ENCODE data around the gene CATSPERE.
"Not testable (repeated sequence)": the region's sequence is repeated elsewhere in the genome, so short reads cannot be mapped to it uniquely, and the experiment has no call there.

The CATSPERE gene

DNA sequence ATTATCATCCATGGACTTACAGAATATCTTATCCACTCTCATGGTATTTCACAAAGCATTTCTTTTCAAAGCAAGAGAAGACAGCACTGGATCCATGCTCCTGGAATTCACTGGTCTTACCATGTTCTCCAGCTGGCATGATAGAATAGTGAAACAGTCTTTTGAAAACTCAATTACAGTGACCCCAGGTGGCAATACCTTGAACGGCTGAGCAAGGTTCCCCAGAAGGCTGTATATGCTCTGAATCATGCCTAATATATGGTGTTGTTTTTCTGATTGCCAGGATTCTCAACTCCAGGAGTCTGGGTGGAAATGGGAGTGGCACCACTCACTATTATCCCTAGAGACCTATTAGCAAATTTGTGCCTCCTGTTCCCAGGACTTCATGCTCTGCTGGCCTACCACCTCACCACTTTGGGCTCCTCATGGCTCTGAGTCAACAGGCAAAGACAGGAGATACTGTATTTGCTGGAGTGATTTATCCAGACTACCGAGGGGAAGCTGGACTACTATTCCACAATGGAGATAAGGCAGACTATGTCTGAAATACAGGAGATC is 87.6 kb downstream of the CATSPERE start:
- no peak for DNase-seq

DNA sequence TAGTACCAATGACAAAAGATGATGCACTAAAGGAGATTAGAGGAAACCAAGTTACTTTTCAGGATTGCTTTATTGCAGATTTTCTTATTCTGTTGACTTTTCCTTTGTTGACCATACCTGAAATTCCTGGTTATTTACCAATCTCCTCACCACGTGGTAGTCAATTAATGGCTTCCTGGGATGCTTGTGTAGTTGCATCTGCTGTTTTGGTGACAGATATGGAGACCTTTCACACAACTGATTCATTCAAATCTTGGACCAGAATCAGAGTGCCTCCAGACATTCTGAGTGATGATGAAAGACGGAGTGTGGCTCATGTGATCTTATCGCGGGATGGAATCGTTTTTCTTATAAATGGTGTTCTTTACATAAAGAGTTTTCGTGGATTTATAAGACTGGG is 91.3 kb downstream of the CATSPERE start:
- no peak for DNase-seq

DNA sequence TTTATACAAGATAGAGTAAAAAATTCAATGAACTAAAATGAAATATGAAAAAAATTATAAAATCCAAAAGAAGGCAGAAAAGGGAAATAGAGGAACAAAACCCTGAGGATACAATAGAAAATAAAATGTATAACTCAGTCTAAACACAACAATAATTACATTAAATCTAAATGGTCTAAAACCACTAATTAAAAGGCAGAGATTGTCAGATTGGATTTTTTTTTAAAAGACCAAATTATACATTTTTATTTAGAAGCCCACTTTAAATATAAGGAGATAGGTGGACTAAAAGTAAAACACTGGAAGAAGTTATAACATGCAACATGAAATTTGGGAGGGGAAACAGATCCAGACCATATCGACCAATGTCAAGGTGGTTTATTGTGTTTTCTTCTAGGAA is 95.2 kb downstream of the CATSPERE start:
- no peak for DNase-seq

DNA sequence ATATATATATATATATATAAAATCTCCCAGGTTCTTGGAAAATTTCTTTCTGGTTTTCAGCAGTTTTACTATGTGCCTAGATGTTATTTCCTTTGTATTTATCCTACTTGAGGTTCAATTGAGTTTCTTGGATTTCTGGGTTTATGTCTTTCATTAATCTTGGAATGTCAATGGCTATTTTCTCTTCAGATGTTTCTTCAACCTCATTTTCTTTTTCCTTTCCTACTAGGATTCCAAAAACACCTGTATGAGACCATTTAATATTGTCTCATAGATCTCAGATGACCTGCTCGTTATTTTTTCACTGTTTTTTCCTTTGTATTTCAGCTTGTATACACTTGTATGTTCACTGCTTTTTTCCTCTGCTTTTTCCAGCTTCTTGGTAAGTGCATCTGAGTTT is 96.5 kb downstream of the CATSPERE start:
- no peak for DNase-seq

DNA sequence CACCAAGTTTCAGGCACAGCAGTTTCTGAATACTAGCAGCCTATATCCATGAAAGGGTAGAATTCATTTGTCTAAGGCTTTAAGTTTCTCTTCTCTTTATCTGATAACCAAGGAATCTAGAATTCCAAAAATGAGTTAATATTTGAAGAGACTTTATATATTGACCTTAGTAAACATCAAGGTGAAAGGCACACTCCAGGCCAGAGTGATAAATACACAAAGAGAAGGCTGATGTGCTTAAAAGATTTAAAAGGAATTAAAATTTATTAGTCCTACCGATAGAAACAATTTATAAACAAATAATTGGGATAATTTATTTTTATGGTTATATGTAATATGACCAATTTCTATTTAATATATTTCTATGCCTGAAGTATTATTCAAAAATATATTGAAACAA is 98.5 kb downstream of the CATSPERE start:
- DNase-seq: no peak

DNA sequence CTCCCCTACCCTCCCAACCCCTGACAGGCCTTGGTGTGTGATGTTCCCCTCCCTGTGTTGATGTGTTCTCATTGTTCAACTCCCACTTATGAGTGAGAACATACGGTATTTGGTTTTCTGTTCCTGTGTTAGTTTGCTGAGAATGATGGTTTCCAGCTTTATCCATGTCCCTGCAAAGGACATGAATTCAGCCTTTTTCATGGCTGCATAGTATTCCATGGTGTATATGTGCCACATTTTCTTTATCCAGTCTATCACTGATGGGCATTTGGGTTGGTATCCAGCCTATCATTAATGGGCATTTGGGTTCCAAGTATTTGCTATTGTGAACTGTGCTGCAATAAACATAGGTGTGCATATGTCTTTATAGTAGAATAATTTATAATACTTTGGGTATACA is 101.8 kb downstream of the CATSPERE start:
- not testable (repeated sequence) for DNase-seq

DNA sequence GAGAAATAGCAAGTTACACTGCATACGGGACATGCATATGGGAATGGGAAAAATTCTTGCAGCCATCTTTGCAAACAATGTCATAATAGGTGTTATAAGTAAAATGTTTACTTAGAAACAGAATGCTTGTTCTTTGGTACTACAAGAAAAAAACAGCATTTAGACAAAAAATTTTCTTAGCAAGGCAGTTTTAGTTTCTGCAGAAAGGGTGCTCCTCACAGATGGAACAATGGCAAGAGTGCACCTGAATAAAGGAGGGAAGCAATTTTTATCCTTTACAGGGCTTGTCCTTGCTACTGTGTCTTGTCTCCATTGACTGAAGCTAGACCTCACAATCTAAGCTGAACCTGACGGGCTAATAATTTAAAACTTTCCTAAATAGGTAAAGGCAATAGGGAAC is 112.7 kb downstream of the CATSPERE start:
- no peak for DNase-seq

DNA sequence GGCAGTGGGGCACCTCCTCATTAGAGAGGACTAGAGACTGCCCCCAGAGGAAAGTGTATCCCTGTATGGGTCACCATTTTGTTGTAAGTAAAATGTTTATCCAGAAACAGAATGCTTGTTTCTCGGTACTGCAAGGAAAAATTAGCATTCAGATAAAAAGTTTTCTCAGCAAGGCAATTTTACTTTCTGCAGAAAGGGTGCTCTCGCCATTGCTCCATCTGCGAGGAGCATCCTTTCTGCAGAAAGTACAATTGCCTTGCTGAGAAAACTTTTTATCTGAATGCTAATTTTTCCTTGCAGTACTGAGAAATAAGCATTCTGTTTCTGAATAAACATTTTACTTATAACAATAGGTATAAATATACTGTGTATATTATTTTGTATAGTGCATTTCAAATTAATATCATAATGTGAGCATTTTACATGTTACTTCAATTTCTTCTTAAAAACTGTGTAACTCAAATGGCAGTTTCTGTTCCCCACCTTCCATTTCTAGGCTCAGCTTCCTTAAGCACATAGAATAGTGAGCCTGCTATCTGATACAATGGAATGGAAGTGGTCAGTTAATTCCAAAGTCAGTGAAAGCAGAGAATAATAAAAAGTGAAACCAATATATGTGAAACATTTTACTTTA is 115.3 kb downstream of the CATSPERE start:
- DNase-seq: no peak

DNA sequence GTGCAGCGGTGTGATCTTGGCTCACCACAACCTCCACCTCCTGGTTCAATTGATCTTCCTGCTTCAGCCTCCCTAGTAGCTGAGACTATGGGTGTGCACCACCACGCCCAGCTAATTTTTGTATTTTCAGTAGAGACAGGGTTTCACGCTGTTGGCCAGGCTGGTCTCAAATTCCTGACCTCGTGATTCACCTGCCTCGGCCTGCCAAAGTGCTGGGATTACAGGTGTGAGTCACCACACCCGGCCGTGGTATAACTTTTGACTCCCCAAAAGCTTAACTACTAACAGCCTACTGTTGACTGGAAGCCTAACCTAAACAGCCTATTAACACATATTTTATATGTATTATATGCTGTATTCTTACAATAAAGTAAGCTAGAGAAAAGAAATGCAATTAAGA is 117.1 kb downstream of the CATSPERE start:
- DNase-seq: not testable (repeated sequence)

DNA sequence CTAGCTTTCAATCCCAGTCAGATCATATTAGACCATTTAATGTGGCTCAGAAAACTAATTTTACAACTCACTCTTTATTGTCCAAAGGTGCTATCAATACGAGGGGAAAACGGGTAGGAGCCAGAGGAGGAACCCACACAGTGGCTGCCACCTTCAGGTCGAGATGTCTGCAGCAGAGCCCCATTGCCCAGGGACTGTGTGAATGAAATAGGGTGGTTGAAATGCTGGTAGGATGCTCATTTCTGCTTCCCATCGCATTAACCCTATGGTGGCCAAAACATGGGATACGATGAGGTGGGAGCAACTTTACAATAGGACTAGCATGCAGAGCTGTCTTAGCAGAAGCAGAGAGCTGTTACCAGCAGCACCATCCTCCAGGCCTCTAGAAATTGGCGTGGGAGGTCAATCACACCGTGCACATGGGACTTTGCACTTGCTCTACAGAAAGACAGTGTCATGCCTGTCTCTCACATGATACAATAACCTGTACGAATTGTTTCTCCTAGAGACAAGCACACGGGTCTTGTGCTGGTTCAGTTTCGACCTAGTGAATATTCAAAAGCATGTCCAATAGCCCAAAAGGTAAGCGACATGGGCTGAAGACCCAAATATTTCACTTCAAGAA is 122.4 kb downstream of the CATSPERE start:
- no peak for DNase-seq

DNA sequence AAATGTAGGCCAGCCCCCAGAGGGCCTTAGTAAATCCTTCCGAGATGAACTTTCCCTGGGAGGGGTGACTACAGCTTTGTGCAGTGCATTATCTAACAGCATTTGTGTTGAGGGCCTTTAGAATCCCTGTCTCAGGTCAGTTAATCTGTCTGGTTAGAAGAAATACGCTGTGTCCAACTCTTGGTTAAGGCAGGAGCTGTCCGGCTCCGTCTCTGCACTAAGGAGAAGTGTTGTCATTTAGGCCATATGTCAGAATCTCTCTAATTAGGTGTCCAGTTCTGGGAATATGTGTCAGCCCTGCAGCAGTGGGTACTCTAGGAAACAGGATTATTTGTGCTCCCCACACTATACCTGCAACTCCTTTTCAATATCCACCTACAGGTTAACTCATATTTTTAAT is 124.8 kb downstream of the CATSPERE start:
- no peak for DNase-seq

DNA sequence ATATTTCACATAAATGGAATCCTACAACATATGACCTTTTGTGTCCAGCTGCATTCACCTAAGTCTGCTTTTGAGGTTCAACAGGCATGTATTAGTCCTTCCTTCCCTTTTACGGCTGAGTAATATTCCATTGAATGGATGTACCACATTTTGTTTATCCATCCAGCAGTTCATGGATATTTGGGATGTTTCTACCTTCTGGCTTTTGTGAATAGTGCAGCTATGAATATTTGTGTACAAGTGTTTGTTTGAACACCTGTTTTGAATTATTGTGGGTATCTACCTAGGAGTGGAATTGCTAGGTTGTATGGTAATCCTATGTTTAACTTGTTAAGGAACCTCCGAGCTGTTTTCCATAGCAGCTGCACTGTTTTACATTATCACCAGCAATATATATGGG is 129.6 kb downstream of the CATSPERE start:
- DNase-seq: no peak

DNA sequence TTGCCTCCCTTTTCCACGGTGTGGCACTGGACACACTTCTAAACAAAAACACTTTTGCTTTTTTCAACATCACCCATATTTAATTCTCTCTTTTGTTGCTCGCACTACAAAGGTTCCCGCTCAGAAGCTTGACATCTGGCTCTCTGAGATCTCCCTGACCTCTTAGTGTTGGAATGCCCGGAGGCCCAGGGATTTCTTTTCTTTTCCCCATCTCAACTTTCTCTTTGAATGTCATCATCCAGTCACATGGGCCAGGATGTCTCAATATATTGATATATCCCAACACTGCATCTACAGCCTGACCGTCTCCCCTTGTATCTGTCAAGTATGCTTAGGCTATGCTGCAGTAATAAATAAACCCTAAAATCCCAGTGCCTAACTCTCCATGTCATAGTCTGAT is 137.5 kb downstream of the CATSPERE start:
- DNase-seq: peak; percentile 21

DNA sequence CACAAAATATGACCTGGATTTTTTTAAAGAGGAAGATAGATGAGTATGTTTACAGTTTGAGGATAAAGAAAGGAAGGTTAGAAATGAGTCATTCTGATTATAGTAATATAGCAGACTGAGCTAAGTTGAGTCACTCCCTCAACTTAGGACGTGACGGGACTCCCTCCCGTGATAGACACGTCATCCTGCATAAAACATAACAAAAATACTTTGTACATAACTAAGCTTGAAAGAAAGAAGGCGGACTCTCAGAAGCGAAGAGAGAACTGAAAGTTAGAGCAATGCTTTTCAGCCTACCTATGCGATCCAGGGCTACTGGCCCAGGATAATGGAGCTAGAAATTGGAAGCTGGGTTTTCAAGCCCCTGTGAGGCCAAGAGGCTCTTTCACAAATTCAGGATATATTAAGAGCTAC is 138.9 kb downstream of the CATSPERE start:
- DNase-seq: peak; percentile 97

DNA sequence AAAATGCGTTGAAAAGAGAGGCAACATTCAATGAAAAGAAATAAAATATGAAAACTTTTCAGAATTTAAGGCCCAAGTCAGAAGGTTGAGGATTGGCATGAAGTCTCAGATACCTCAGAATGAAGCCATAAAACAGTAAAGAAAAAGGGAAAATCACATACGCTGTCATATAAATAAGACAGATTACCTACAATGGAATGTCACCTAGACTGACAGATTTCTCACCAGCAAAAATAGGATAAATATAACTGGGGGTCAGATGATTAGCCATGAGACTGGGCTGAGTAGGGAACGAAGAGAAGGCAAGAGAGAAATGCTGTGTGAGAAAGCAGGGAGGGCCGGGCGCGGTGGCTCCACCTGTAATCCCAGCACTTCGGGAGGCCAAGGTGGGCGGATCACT is 140.3 kb downstream of the CATSPERE start:
- no peak for DNase-seq

DNA sequence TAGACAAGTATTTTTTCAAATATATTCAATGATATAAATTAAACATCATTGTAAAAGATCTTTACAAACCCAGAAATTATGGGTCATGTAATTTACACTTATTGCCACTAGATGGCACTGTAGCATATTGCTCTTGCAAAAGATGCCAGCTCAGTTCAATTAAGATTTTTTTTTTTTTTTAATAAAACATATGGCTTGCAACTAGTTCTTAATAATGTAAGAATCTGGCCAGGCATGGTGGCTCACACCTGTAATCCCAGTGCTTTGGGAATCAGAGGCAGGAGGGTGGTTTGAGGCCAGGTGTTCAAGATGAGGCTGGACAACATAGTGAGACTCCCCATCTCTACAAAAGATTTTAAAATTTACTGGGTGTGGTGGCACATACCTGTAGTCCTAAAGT is 142.4 kb downstream of the CATSPERE start:
- DNase-seq: peak; percentile 55

DNA sequence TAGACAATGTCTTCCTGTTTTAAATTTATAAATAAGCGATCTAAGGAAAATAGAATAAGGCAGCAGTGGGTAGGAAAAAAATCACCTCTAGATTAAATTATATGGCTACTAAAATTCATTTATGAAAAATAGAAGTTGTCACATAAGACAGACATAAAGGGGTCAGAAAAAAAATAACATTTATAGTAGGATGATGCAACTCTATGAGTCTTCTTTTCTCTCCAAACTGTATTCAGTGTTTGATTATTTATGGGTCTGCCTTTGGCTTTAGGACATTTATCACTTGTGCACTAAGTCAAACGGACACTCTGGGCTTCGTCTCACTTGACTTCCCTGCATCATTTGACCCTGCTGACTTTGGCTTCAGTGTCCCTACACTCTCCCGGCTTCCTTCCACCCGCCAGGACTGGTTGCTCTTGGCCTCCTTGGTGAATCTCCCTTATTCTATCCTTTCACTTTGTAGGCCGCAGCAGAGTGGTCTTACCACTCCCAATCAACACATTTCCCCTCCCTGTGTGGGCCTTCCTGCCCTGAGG is 144.8 kb downstream of the CATSPERE start:
- DNase-seq: no peak

DNA sequence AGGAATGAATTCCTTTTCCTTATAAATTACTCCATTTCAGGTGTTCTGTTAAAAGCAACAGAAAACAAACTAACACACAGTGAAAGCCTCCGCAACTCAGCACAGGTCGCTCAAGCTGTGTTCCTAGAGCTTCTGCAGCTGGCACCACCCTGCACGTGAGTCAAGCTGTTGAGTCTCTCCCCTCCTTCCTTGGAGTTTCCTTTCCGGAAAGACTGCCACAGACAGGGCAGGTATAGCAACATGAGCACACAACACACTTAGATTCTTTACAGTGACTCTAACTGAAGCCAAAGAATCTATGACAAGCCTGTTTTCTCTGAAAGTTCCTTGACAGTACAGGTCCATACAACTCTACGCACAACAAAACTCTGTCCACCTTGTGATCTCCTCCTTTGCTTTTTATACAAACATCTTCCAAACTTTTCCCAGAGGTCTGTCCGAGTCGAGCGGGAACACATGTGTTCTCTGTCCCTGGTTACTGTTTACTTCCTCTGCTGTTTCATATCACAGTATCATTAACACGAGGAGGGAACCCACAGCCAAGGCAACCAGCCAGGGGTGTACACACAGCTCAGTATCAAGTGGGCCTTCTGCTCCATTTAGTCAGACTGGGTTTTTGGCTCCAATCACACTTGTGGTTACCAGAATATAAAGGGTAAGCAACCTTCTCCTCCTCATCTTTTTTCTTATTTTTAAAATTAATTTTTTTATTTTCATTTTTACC is 153.2 kb downstream of the CATSPERE start:
- DNase-seq: no peak

DNA sequence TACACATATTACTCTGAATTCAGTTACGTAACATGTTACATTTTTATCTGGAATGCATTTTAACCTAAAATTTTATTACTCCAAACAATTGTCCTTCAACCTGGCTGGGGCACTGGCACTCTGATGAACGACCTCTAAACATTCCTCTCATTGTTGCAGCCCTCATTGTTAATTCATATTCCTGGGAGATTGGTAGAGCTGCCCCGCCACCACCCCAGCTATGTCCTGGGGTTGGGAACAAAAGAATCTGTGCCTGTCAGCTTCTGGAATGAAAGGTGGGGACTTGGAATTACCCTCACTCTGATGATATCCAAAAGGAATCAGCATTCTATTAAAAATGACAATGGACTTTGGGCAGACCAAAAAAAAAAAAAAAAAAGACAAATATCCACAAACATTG is 153.8 kb downstream of the CATSPERE start:
- no peak for DNase-seq

DNA sequence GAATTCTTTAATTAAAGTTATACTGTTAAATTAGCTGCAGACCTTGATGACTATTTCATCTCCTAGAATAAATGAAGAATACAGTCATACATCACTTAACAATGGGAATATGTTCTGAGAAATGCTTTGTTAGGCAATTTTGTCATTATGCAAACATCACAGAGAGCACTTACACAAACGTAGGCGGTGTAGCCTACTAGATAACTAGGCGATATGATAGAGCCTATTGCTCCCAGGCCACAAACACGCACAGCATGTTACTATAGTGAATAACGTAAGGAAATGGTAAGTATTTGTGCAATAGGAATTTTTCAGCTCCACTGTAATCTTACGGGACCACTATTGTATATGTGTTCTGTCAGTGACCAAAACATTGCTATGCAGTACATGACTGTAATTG is 154.2 kb downstream of the CATSPERE start:
- DNase-seq: no peak

DNA sequence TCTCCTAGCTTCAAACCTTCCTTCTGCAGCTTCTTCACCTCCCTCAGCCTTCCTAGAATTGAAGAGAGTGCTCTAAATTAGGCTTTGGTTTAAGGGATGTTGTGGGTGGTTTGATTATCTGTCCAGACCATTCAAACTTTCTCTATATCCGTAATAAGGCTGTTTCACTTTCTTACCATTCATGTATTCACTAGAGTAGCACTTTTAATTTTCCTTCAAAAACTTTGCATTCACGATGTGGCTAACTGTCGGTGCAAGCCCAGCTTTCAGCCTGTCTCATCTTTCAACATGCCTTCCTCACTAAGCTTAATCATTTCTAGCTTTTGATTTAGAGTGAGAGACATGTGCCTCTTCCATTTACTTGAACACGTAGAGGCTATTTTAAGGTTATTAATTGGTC is 165.6 kb downstream of the CATSPERE start:
- DNase-seq: no peak

DNA sequence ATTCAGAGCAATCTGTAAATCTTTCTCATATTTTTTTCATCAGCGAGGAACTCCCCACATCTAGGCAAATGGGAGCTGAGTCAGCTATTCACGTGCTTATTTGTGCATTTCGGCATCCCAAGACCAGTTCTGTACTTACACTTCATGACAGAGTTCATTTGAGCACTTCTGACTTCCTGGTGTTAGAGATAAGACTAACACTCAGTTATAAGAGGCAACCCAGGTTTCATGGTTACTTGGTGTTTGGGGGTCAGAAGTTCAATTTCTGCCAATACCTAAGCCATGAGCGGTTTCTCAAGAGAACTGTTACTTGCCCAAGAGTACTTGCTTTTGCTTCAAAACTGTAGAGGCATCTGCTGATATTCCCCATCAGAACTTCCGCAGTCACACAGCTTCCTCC is 167.7 kb downstream of the CATSPERE start:
- no peak for DNase-seq

DNA sequence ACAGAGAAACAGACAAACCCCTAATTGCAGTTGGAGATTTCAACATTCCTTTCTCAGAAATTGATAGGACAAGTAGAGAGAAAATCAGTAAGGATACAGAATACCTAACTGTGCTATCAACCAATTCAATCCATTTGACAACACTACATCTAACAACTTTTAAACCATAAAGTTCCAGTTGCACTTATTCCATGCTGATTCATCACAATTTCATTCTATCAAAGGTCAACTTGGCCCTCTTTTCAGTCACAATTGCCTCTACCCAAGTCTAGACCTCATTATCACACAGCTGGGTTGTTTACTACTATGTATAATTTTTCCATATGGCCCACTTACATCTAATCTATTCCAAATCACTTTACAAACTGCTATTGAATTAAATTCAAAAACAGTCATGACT is 172.1 kb downstream of the CATSPERE start:
- DNase-seq: no peak

DNA sequence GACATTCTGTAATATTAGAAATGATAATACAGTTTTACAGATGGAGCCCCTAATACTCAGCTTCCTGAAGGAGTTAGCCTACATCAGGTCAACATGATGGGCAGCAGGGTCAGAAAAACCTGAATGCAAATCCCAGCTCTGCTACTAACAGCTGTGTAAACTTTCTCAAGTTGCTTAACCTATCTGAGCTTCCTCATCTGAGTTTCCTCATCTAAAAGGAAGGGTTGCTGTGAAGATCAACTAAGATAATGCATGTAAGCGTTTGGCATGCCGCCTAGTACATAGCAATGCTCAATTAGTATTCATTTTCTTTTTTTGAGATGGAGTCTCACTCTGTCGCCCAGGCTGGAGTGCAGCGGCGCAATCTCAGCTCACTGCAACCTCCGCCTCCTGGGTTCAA is 173.5 kb downstream of the CATSPERE start:
- DNase-seq: peak; percentile 46

Data from inflammatory macrophage treated with lipopolysaccharide for 4 hours (primary cell).